Stomach (tissue), 4 donors: Measurements from ENCODE around the gene REXO1.
A peak's percentile ranks its signal among the peaks of the same experiment; 100 is the strongest.

Source experiments
- CTCF ChIP-seq, 7 experiments: fragments of 450-650 bp in 4 of 7; fragments of 200-600 bp in 3 of 7; sonication (generic) in 3 of 7; IDR thresholded peaks; one replicate each; pipeline ENCODE4 v1.5.1; 2016 to 2019; ENCODE audit warnings: antibody characterized with exemption in 7 of 7, control low read depth in 2 of 7, mild to moderate bottlenecking in 1 of 7
- EP300 ChIP-seq: sonication (generic); formaldehyde crosslinking; IDR thresholded peaks from one replicate; pipeline ENCODE4 v1.6.1; 2017; ENCODE audit warnings: antibody characterized with exemption
- POLR2A ChIP-seq, 4 donors: fragments of 450-650 bp; IDR thresholded peaks; one replicate each; pipeline ENCODE4 v1.6.1; 2016; ENCODE audit warnings: antibody characterized with exemption in 4 of 4, control low read depth in 2 of 4, mild to moderate bottlenecking in 1 of 4, moderate library complexity in 1 of 4
- POLR2AphosphoS5 ChIP-seq, 3 donors: sonication (generic); formaldehyde crosslinking; IDR thresholded peaks; one replicate each; pipeline ENCODE4 v1.6.1; 2016; ENCODE audit warnings: antibody characterized with exemption in 3 of 3

DNA sequence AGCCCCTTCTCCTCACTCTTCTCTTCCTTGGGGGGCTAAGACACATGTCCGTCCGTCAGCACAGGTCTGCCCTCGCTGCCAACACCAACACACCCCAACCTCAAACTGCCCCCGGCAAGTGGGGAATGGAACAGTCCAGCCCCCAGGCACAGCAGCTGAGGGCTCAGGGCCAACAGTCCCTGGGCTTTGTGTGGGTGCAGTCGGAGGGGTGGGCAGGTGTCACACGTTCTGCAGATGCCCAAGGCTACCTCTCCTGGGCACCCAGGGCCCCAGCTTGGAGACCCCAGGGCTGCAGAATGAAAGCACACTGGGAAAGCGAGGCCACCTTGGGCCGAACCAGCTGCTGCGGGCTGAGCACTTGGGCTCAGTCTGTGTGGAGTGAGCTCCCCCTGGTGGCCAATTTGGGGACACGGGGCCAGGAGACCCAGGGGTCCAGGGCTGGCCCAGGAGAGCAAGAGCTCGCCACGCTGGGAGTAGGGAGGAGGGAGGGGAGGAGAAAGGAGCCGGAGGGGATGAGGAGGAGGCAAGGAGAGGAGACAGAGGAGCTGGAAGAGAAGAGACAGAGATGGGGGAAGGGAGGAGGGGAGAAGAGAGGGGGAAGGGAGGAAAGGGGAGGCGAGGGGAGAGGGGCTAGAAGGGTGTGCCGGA, 22.2 kb downstream of the REXO1 start:
- peak in 5 of 7 experiments; percentile 86 to 96 (median 92) for TF ChIP-seq CTCF (IDR thresholded peaks at IDR 0.05)
- no peak for TF ChIP-seq POLR2A (IDR thresholded peaks at IDR 0.05)
- peak in 1 of 3 donors; percentile 21 for TF ChIP-seq POLR2AphosphoS5 (IDR thresholded peaks at IDR 0.05)
- no peak for TF ChIP-seq EP300
